Activated gamma-delta T cell treated with Interleukin-2 at 50 U/mL for 16 hours (primary cell): ENCODE measurements around the gene RYR1.
A peak's percentile ranks its signal among the peaks of the same experiment; 100 is the strongest.
"Not testable (repeated sequence)": the region's sequence is repeated elsewhere in the genome, so short reads cannot be mapped to it uniquely, and the experiment has no call there.

Experiments
- DNase-seq: peaks from one replicate; pipeline ENCODE4 v3.0.0-alpha.2; 2020

Gene RYR1

DNA sequence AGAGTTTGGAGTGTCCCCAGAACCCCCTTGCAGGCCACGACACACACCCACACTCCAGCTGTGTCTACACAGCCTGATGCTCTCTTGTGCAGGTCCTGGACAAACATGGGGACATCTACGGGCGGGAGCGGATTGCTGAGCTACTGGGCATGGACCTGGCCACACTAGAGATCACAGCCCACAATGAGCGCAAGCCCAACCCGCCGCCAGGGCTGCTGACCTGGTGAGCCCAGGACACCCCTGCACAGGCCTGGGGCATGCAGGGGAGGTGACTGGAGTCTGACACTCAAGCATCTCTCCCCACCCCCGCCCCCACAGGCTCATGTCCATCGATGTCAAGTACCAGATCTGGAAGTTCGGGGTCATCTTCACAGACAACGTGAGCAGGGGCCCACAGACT, 144.3 kb downstream of the RYR1 start:
- no peak for DNase-seq

- peak; percentile 29 for DNase-seq
These were observed 145.8 kb downstream of the RYR1 start for GRCh38 chr19:38579304-38579703.

GRCh38 chr19:38580080-38580479, 146.6 kb downstream of the RYR1 start:
- no peak for DNase-seq

DNA sequence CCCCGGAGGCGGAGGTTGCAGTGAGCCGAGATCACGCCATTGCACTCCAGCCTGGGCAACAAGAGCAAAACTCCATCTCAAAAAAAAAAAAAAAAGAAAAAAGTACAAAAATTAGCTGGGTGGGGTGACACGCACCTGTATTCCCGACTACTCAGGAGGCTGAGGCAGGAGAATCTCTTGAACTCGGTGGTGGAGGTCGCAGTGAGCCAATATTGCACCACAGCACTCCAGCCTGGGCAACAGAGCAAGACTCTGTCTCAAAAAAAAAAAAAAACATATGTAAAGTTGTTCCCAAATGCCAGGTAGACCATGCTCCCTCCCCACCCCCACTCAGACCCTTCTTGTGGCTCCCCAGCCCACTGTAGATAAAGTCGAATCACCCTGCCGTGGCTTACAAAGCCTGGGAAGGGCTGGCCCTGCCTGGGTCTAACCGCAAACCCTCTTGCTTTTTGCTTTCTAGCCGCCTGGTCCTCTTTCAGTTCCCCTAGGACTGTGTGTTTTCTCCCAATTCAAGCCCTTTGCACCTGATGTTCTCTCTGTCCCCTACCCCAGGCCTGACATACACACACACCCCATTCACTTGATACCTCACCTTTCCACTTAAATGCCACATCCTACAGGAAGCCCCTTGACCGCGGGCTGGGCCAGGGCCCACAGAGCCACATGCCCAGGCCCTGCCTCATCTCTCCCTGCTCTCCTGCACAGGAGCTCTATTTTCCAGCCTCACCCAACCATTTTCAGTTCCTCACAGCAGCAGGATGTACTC, 149.9 kb downstream of the RYR1 start:
- DNase-seq = no peak

DNA sequence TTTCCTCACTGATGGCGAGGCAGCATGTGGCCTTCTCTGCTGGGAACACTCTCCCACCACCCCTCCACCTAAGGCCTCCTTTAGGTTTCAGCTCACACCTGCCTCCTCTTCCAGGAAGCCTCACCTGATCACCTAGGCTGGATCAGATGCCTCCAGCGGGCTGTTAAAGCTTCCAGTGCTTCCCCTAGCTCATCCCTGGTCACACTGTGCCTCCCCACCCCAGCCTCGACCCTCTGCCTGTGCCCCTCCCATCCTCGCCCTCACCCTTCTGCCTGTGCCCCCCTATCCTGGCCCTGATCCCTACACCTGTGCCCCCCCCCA, 150.5 kb downstream of the RYR1 start:
- DNase-seq = no peak

DNA sequence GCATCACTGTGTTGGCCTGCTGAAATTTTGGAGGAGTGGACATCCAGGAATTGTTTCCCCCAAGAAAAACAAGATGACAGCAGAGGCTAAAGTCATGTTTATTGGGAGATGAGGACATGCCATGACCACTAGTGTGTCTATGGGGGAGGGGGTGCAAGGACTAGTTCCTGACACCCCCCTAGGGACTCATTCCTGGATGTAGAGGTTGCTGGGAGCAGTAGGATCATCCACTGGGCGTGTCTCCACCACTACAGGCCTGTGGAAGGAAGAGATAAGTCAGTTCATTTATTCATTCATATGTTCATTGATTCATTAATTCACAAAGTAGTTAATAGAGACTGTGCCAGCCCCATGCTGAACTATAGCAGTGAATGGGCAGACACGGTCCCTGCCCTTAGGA, 154.1 kb downstream of the RYR1 start:
- no peak for DNase-seq

GRCh38 chr19:38588041-38588440, 154.6 kb downstream of the RYR1 start:
- no peak for DNase-seq

DNA sequence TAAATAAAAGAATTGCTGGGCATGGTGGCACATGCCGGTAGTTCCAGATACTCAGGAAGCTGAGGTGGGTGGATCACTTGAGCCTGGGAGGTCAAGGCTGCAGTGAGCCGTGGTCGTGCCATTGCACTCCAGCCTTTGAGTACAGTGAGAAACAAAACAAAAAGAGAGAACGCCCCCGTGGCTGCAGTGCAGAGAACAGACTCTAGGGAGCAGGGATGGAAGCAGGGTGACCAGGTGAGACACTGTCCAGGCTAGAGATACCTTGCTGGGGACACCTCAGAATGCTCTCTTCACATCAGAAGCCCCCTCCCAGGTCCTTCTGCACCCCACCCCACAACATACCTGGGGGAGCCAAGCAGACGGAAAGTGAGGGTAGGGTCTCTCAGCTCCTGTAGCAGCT, 159.4 kb downstream of the RYR1 start:
- DNase-seq = no peak

GRCh38 chr19:38596057-38596981, 162.8 kb downstream of the RYR1 start:
- DNase-seq = no peak

DNA sequence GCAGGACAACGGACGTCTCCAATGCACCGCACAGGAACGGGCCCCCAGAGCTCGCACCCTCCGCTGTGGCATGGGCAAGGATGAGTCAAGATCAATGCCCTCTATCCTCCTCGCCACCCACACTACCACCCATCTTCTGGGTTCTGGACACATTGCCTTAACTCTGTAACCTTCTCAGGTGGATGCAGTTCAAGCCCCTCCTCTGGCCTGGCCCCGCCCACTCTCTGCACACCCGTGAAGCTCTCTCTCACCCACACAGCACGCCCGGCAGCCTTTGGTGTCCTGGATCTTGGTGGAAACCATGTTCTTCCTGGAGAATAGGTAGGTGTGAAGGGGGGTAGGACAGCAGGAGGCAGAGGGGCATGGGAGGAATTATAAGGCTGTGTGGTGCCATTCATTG, 163.6 kb downstream of the RYR1 start:
- no peak for DNase-seq

DNA sequence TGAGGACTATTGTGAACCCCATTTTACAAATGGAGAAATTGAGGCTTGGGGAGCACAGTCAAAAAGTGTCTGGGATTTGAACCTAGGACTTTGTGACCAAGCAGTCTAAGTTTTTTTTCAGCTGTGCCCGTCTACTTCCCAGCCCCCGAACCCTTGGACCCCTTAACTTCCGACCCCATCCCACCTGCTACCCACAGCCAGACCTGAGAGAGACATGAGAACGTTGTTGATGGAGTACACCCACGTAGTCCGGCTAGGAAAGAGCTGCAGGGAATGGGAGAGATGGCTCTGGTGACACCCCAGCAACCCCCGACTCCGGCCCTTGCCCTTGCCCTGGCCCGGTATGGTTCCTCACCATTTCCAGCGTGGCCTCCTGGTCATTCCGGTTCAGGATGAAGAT, 166.2 kb downstream of the RYR1 start:
- no peak for DNase-seq

DNA sequence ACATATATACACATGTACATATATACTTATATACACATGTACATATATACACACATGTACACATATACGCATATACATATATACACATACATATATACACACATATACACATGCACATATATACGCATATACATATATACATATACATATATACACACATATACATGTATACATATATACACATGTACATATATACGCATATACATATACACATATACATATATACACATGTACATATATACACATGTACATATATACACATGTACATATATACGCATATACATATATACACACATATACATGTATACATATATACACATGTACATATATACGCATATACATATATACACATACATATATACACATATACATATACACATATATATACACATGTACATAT, 169.4 kb downstream of the RYR1 start:
- DNase-seq = not testable (repeated sequence)

DNA sequence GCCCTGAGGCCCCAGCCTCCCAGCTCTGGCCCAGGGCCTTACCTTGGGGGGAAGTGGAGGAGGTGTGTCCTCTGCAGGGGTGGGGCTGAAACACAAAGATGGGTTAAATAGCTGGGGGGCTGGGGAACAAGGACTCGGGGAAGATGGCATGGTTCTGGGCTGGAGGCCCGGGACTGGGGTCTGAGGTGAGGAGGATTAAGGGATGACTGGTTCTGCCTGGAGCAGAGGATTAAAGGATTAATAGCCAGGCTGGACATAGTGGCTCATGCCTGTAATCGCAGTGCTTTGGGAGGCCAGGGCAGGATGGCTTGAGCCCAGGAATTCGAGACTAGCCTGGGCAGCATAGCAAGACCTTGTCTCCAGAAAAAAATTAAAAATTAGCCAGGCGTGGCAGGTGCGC, 172.6 kb downstream of the RYR1 start:
- DNase-seq = no peak

DNA sequence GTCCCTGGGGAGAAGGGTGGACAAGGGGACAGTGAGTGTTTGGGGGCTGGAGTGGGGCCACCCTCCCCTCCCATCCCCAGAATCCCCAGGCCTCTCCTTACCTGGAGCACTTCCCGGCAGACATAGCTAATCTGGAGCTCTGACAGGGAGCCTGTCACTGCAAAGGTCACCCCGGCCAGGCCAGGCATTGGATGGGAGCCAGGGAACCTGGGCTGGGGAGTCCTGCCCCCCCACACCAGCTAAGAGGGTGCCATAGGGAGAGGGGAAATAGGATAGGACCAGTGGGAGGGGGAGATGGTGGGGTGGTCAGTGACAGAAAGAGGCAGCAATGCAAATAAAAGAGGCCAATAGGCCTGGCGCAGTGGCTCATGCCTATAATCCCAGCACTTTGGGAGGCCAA, 180.8 kb downstream of the RYR1 start:
- DNase-seq = no peak

GRCh38 chr19:38615007-38615581, 181.6 kb downstream of the RYR1 start:
- DNase-seq = no peak

GRCh38 chr19:38616265-38616664, 182.8 kb downstream of the RYR1 start:
- no peak for DNase-seq

GRCh38 chr19:38617283-38617763, 183.8 kb downstream of the RYR1 start:
- no peak for DNase-seq

DNA sequence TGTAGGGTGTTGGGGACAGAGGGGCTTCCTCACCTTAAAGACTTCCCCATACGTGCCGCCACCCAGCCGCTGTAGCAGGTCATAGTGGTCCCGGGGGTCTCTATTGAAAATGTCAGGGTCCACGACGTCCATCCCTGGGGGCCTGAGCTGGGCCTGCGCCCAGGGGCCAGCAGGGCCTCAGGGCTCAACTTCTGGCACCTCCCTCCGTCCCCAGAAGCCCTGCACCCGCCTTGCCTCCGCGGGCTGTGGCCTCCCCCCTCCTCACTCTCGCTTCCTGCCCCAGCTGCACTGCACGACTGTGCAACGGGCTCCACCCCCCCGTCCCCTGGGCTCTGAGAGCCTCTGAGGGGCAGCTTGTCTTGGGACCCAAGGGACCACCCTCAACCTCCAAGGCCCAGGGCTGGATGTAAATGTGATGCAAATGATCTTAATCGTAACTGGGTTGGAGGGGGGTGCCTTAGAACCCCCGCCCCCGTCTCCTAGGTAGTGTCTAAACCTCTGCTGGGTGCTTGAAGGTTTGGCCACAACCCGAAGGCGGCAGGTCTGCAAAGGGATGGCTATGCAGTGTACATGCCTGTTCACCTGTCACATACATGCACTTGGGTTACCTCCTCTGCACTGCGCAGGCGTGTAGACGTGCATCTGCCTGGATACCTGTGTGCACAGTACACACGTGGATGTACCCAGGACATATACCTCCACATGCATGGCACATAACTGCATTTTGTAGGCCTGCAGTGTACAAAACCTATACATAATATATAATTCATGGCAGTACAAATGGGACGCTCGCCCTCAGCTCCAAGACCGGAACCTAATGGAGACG, 184.5 kb downstream of the RYR1 start, which contains the start of gene MAP4K1:
Gene MAP4K1, minus strand, starts transcription at position 190 of the 826 bp plus-strand sequence. Its CDS starts 58 bp downstream, at position 132.
- peak; percentile 73 for DNase-seq

DNA sequence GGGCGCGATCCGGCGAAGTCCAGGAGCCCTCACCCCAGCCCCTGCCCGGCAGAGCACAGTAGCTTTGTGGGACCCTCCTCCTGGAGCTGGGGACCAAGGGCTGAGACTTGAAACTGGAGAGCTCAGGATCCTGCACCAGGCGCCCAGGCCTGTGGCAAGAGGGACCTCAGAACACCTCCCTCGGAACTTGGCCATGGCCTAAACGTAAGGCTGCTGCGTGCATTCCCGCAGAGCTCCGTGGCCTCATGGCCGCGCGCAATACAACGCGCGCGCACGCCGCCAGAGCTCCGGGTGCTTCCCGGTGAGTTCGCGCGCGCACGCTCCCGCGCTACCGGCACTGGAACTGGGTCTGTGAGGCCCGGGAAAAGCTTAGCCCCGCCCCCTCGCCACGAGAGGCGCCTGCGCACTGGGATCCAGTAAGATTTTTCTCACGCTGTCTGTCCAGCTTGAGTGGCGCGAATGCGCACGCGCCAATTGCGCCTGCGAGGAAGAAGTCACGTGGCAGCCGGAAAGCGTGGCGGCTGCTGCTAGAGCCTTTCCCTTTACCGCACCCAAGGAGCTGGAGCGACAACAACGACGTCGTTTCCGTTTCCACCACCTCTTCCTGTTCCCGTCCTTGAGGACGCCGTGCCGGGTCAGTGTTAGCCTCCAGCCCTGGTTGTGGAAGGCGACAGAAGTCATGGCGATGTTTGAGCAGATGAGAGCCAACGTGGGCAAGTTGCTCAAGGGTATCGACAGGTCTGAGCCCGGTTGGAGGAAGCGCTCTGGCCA, 185.3 kb downstream of the RYR1 start, which contains the start of gene EIF3K:
Gene EIF3K, plus strand, starts transcription at position 599 of the 771 bp plus-strand sequence. Its CDS starts 81 bp downstream, at position 680.
- DNase-seq = peak; percentile 96

- DNase-seq = no peak
These were observed 186.1 kb downstream of the RYR1 start for GRCh38 chr19:38619361-38620174.

GRCh38 chr19:38624822-38625221, 191.3 kb downstream of the RYR1 start:
- DNase-seq = no peak
